CD4-positive, CD25-positive, alpha-beta regulatory T cell (primary cell): ENCODE measurements around the gene OSMR. TPM values are rescaled to one million over a fixed set of nuclear protein-coding genes. Genes with fewer than 3 reads are reported as not detected.

Source experiments
- ATAC-seq, 2 donors: fragments of 150-1000 bp; cut with Tn5 transposase; one replicate each; pipeline ENCODE4 v1.10.0; 2021; ENCODE audit warnings: low read depth in 2 of 2, moderate number of reproducible peaks in 2 of 2, moderate library complexity in 1 of 2
- DNase-seq, 3 donors: peaks; one replicate each; pipeline versions ENCODE4 v3.0.0 to v3.0.0-alpha.2; 2012 to 2022; ENCODE audit warnings: mixed read lengths in 1 of 3
- H3K27ac ChIP-seq: one replicate; pipeline ENCODE4 v1.7.0; 2013; ENCODE audit warnings: mild to moderate bottlenecking, low read length; ENCODE audit not compliant: insufficient read depth, poor library complexity, severe bottlenecking
- H3K27me3 ChIP-seq: one replicate; pipeline ENCODE4 v1.7.0; 2013; ENCODE audit warnings: low read length; ENCODE audit not compliant: control insufficient read depth, insufficient read depth
- H3K36me3 ChIP-seq: one replicate; pipeline ENCODE4 v1.7.0; 2013; ENCODE audit warnings: mild to moderate bottlenecking, low read length, moderate library complexity; ENCODE audit not compliant: control insufficient read depth, insufficient read depth
- H3K4me1 ChIP-seq: 2 replicates; pipeline ENCODE4 v1.7.0; 2013; ENCODE audit warnings: mild to moderate bottlenecking, low read length; ENCODE audit not compliant: insufficient read depth, control insufficient read depth, poor library complexity, severe bottlenecking
- H3K4me3 ChIP-seq: one replicate; pipeline ENCODE4 v1.7.0; 2013; ENCODE audit warnings: low read depth, mild to moderate bottlenecking, low read length, moderate library complexity
- H3K9me3 ChIP-seq, 2 experiments: 1 replicate in 1 of 2; 2 replicates in 1 of 2; pipeline ENCODE4 v1.7.0; 2013; ENCODE audit warnings: low read length in 2 of 2, mild to moderate bottlenecking in 1 of 2, moderate library complexity in 1 of 2; ENCODE audit not compliant: control insufficient read depth in 2 of 2
- H3K27ac Mint-ChIP-seq, 3 donors: one replicate each; pipeline ENCODE4 v1.8.0; 2020 to 2022; ENCODE audit warnings: mild to moderate bottlenecking in 3 of 3, mixed read lengths in 3 of 3, moderate library complexity in 2 of 3
- H3K27me3 Mint-ChIP-seq: one replicate; pipeline ENCODE4 v1.8.0; 2022; ENCODE audit warnings: mild to moderate bottlenecking, mixed read lengths
- H3K36me3 Mint-ChIP-seq: one replicate; pipeline ENCODE4 v1.8.0; 2020; ENCODE audit warnings: mixed read lengths
- H3K4me1 Mint-ChIP-seq, 4 donors: one replicate each; pipeline ENCODE4 v1.8.0; 2020 to 2022; ENCODE audit warnings: mixed read lengths in 4 of 4, mild to moderate bottlenecking in 1 of 4
- H3K4me3 Mint-ChIP-seq, 4 donors: one replicate each; pipeline ENCODE4 v1.8.0; 2020 to 2022; ENCODE audit warnings: mild to moderate bottlenecking in 4 of 4, mixed read lengths in 4 of 4, moderate library complexity in 3 of 4
- H3K9me3 Mint-ChIP-seq, 7 donors: one replicate each; pipeline ENCODE4 v1.8.0; 2020 to 2022; ENCODE audit warnings: mixed read lengths in 7 of 7, mild to moderate bottlenecking in 3 of 7, moderate library complexity in 2 of 7
- polyA plus RNA-seq, 4 donors: library from polyadenylated mRNA; unstranded; fragments of 300-500 nt; fragmentation: Illumina TruSeq; gene quantifications; one replicate each; pipeline ENCODE4 v1.2.3, GENCODE V29; 2021
- total RNA-seq: library from RNA; stranded (reverse); gene quantifications from one replicate; pipeline ENCODE4 v1.2.3, GENCODE V29; 2022

OSMR gene
- total and polyA plus RNA-seq, 5 donors from 2014 or later, result 0.31 TPM; not detected in 4

GRCh38 chr5:38921174-38921573 is 75.4 kb downstream of the OSMR start:
- peaks cover 15% of the 10 kb centered on the region for H3K27me3 ChIP-seq
- no peak for ATAC-seq
- no peaks in the 10 kb centered on the region for H3K4me1 Mint-ChIP-seq
- H3K27ac Mint-ChIP-seq, result no peak overlapping the region
- no peaks in the 10 kb centered on the region for H3K9me3 ChIP-seq
- H3K4me1 ChIP-seq, result no peaks in the 10 kb centered on the region
- peaks cover 54% of the 10 kb centered on the region for H3K27me3 Mint-ChIP-seq
- no peak overlapping the region for H3K27ac ChIP-seq
- H3K4me3 Mint-ChIP-seq, result no peak overlapping the region
- H3K36me3 Mint-ChIP-seq, result no peaks in the 10 kb centered on the region
- H3K9me3 Mint-ChIP-seq, result no peaks in the 10 kb centered on the region
- no peak overlapping the region for H3K4me3 ChIP-seq
- no peak for DNase-seq
- H3K36me3 ChIP-seq, result no peaks in the 10 kb centered on the region

- no peak overlapping the region for H3K27ac ChIP-seq
- Mint-ChIP-seq H3K4me3 (no peak overlapping the region), H3K36me3 (no peaks in the 10 kb centered on the region), H3K4me1 (no peaks in the 10 kb centered on the region), H3K27ac (peak overlapping the region in 1 of 3 donors; percentile 4), H3K9me3 (peaks cover 0 to 4% (median 0%) of the 10 kb centered on the region in 7 donors), H3K27me3 (peaks cover 54% of the 10 kb centered on the region)
- H3K4me3 ChIP-seq, result no peak overlapping the region
- ATAC-seq (peak; percentile 40 to 46), DNase-seq (peak in 2 of 3 donors; percentile 17 to 52)
- no peaks in the 10 kb centered on the region for H3K4me1 ChIP-seq
- H3K36me3 ChIP-seq, result no peaks in the 10 kb centered on the region
- H3K27me3 ChIP-seq, result peaks cover 15% of the 10 kb centered on the region
- no peaks in the 10 kb centered on the region for H3K9me3 ChIP-seq
These were observed 76.4 kb downstream of the OSMR start for GRCh38 chr5:38922199-38922598.

GRCh38 chr5:38923661-38924451 is 78.0 kb downstream of the OSMR start:
- H3K36me3 ChIP-seq, result no peaks in the 10 kb centered on the region
- no peaks in the 10 kb centered on the region for H3K9me3 ChIP-seq
- no peaks in the 10 kb centered on the region for H3K36me3 Mint-ChIP-seq
- H3K4me1 Mint-ChIP-seq, result no peaks in the 10 kb centered on the region
- peaks cover 18% of the 10 kb centered on the region for H3K27me3 ChIP-seq
- H3K4me1 ChIP-seq, result no peaks in the 10 kb centered on the region
- no peak overlapping the region for H3K27ac ChIP-seq
- no peak for ATAC-seq
- peaks cover 62% of the 10 kb centered on the region for H3K27me3 Mint-ChIP-seq
- no peak overlapping the region for H3K4me3 ChIP-seq
- peaks cover 0 to 4% (median 0%) of the 10 kb centered on the region in 7 donors for H3K9me3 Mint-ChIP-seq
- no peak overlapping the region for H3K4me3 Mint-ChIP-seq
- DNase-seq, result no peak
- no peak overlapping the region for H3K27ac Mint-ChIP-seq

- peaks cover 52% of the 10 kb centered on the region for H3K27me3 Mint-ChIP-seq
These were observed 79.5 kb downstream of the OSMR start for GRCh38 chr5:38925154-38925925.

GRCh38 chr5:38926121-38926520 is 80.3 kb downstream of the OSMR start:
- H3K27ac ChIP-seq, result no peak overlapping the region
- H3K9me3 ChIP-seq, result no peaks in the 10 kb centered on the region
- no peaks in the 10 kb centered on the region for H3K36me3 ChIP-seq
- H3K4me1 ChIP-seq, result no peaks in the 10 kb centered on the region
- peaks cover 48% of the 10 kb centered on the region for H3K27me3 Mint-ChIP-seq
- peaks cover 10% of the 10 kb centered on the region for H3K27me3 ChIP-seq
- H3K4me3 ChIP-seq, result no peak overlapping the region
- no peaks in the 10 kb centered on the region for H3K36me3 Mint-ChIP-seq
- no peaks in the 10 kb centered on the region for H3K4me1 Mint-ChIP-seq
- ATAC-seq (no peak), DNase-seq (no peak)
- peaks cover 0 to 4% (median 0%) of the 10 kb centered on the region in 7 donors for H3K9me3 Mint-ChIP-seq
- H3K4me3 Mint-ChIP-seq, result no peak overlapping the region
- H3K27ac Mint-ChIP-seq, result no peak overlapping the region

More at GRCh38 chr5:38925154-38925925, 79.5 kb downstream of the OSMR start:
- H3K4me1 ChIP-seq, result no peaks in the 10 kb centered on the region
- ATAC-seq (no peak), DNase-seq (no peak)
- no peak overlapping the region for H3K4me3 Mint-ChIP-seq
- no peak overlapping the region for H3K27ac Mint-ChIP-seq
- no peaks in the 10 kb centered on the region for H3K36me3 Mint-ChIP-seq
- H3K4me3 ChIP-seq, result no peak overlapping the region
- H3K4me1 Mint-ChIP-seq, result no peaks in the 10 kb centered on the region
- H3K9me3 ChIP-seq, result no peaks in the 10 kb centered on the region
- H3K9me3 Mint-ChIP-seq, result peaks cover 0 to 4% (median 0%) of the 10 kb centered on the region in 7 donors
- H3K36me3 ChIP-seq, result no peaks in the 10 kb centered on the region
- H3K27me3 ChIP-seq, result peaks cover 14% of the 10 kb centered on the region
- no peak overlapping the region for H3K27ac ChIP-seq

- H3K4me3 Mint-ChIP-seq, result no peak overlapping the region
- H3K4me1 ChIP-seq, result no peaks in the 10 kb centered on the region
- no peak overlapping the region for H3K27ac ChIP-seq
- ATAC-seq, result no peak
- no peaks in the 10 kb centered on the region for H3K9me3 ChIP-seq
- peaks cover 38% of the 10 kb centered on the region for H3K27me3 Mint-ChIP-seq
- peaks cover 0 to 4% (median 0%) of the 10 kb centered on the region in 7 donors for H3K9me3 Mint-ChIP-seq
- H3K36me3 Mint-ChIP-seq, result no peaks in the 10 kb centered on the region
- H3K27me3 ChIP-seq, result peaks cover 10% of the 10 kb centered on the region
- H3K36me3 ChIP-seq, result no peaks in the 10 kb centered on the region
- no peak overlapping the region for H3K27ac Mint-ChIP-seq
- no peak overlapping the region for H3K4me3 ChIP-seq
- H3K4me1 Mint-ChIP-seq, result no peaks in the 10 kb centered on the region
- DNase-seq, result no peak
These were observed 81.7 kb downstream of the OSMR start for GRCh38 chr5:38927470-38927869.

- H3K27ac ChIP-seq, result no peak overlapping the region
- no peaks in the 10 kb centered on the region for H3K4me1 ChIP-seq
- Mint-ChIP-seq H3K4me3 (no peak overlapping the region), H3K4me1 (peaks cover 0 to 4% (median 0%) of the 10 kb centered on the region in 4 donors), H3K9me3 (peaks cover 0 to 4% (median 0%) of the 10 kb centered on the region in 7 donors), H3K27me3 (peaks cover 26% of the 10 kb centered on the region), H3K27ac (no peak overlapping the region), H3K36me3 (no peaks in the 10 kb centered on the region)
- peaks cover 6% of the 10 kb centered on the region for H3K27me3 ChIP-seq
- no peak for DNase-seq
- ATAC-seq, result no peak
- no peaks in the 10 kb centered on the region for H3K36me3 ChIP-seq
- H3K4me3 ChIP-seq, result no peak overlapping the region
- H3K9me3 ChIP-seq, result no peaks in the 10 kb centered on the region
These were observed 84.0 kb downstream of the OSMR start for GRCh38 chr5:38929838-38930237.
